GM18498 (cell line): ENCODE measurements around the gene KLLN.
"Not testable (repeated sequence)": the region's sequence is repeated elsewhere in the genome, so short reads cannot be mapped to it uniquely, and the experiment has no call there.

Experiments
- ATAC-seq: cut with Tn5 transposase; IDR thresholded peaks from one replicate; pipeline ENCODE4 v1.9.1; 2021; ENCODE audit warnings: mild to moderate bottlenecking, moderate library complexity; ENCODE audit not compliant: unreplicated experiment

Gene KLLN

DNA sequence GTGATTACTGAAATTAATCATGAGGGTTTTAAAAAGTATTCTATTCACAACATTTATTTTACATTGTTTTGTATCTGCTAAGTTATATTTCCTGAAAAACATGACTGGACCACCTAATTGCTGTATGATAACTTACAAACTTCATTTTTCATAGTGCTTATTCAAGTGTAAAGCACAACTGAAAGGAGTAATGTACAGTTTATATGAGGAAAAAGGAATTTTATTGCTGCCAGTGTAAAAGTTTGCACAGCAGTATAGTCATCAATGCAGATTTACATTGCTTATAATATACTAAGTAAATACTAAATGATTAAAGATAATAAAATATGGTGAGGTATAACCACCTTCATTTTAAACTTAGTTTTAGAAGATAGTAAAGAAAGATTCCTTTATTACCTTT, 4.1 kb upstream of the KLLN start:
- no peak for ATAC-seq

DNA sequence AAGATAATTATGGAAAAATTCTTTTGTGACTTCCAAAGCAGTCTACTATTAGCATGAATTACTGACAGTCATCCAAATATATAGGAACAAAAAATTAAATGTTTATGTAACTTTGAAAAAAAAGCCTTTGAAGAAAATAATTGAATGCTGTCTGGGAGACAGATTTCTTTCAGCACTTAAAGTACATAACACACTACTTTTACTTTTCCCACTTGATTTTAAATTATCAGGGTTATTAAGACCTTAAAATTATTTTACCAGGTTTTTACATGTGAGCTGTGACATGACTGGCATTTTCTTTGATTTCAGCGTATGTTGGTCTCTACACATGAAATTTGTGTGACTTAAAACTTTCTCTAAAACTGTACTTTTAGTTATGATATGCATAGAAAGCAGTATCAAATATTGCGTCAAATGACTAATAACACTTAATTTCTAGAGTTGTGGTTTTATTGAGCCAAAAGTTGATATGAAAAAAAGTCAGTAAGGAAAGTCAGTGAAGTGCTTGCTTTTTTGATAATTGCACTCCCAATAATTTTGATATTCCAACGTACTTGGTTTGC, 3.2 kb upstream of the KLLN start:
- ATAC-seq, result no peak

DNA sequence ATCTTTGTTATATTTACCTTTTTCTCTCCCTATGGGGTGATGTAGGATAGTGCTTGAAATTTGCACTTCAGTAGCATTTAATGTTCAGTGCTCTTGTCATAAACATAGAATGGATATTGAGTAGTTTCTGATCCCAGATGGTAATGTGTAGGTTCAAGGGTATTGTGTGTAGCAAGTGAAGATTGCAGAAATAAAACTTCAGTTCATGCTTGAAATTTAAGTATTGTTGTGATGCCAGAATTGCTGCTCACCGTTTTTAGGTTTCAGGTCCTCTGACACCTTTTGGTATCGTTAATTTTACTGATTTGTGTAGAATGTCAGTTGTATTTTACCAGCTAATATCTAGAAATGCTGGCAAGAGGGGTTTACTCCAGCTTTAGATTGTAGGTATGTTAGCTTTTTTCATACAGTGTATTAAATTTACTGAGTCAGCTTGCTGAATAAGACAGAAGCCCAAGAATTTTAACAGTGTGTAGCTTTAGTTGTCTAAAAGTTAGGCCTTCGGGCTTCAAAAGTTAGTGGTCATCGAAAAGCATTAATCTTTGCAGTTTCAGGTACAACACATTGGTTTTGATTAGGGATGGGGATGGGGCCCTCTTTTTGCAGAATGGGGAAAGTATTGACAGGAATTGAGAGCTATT, 2.0 kb upstream of the KLLN start:
- ATAC-seq, result no peak

DNA sequence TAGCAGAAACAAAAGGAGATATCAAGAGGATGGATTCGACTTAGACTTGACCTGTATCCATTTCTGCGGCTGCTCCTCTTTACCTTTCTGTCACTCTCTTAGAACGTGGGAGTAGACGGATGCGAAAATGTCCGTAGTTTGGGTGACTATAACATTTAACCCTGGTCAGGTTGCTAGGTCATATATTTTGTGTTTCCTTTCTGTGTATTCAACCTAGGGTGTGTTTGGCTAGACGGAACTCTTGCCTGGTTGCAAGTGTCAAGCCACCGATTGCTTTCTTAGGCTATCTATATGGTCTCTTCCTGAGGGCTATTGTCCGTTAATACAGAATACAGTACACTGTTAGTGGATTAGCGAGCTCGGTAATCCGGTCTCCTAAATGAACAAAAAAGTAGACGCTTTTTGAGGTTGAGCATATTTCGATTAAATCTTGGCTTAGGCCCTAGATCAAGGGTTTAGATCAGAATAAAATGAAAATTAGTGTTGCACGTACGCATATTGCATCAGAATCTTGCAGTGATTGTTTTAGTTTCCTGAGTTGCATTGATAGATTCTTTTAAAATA, 1.2 kb upstream of the KLLN start:
- no peak for ATAC-seq

DNA sequence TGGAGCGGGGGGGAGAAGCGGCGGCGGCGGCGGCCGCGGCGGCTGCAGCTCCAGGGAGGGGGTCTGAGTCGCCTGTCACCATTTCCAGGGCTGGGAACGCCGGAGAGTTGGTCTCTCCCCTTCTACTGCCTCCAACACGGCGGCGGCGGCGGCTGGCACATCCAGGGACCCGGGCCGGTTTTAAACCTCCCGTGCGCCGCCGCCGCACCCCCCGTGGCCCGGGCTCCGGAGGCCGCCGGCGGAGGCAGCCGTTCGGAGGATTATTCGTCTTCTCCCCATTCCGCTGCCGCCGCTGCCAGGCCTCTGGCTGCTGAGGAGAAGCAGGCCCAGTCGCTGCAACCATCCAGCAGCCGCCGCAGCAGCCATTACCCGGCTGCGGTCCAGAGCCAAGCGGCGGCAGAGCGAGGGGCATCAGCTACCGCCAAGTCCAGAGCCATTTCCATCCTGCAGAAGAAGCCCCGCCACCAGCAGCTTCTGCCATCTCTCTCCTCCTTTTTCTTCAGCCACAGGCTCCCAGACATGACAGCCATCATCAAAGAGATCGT, 690 bp upstream of the KLLN start:
- not testable (repeated sequence) for ATAC-seq

DNA sequence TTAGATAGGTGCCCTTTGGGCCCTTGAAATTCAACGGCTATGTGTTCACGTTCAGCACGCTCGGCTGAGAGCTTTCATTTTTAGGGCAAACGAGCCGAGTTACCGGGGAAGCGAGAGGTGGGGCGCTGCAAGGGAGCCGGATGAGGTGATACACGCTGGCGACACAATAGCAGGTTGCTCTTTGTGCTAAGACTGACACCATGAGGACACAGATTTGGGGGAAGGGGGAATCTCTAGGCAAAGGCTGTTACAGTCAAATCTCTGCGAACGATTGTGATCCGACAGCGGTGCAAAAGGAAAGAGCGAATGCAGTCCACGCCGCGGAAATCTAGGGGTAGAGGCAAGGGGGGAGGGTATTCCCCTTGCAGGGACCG, 667 bp downstream of the KLLN start:
- peak; percentile 23 for ATAC-seq

DNA sequence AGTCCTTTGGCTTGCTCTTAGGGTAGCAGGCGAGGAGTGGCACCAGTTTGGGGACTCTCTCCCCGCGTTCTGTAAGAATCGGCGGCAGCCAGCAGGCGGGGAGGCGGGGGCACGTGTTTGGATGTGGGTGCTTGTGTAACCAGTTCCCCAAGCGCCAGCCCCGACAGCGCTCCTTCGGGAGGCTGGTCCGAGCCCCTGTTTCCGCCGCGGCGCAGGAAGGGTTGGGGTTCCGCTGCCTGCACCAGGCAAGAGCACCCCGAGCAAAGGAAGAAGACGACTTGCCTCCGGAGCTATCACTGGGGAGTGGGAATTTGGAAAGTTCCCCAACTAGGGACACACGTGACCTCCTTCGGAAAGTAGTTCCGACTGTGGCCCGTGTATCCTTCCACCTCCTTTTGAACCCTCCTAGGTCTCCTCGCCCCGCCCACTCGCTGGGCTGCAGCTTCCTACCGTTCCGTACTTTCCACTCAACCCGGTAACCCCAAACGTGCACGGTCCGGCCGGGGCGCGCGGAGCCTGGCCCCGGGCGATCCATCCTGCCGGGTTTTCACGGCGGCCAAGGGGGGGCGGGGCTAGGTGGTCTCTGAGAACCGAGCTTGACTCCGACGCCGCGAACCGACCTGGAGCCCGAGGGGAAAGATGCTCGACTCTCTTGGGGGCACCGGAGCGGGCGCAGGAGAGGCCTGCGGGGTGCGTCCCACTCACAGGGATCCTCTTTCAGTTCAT, 1.2 kb downstream of the KLLN start:
- peak; percentile 56 for ATAC-seq

DNA sequence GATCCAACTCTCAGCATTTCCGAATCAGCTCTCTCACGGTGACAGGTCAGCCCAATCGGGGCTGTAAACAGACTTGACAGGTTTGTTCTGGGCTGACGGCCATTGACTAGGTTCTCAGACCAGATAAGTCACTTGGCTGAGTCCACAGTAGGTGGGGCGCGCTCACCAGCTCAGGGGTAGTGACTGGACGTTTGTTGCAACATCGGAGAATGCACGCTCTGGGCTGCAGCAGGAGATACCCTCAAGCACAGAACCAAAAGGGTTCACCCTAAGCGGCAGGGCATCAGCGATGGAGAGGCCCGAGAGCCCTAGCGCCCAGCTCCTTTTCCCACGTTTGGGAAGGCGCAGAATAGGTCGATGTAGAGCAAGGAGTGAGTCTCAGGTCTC, 1.8 kb downstream of the KLLN start:
- ATAC-seq, result peak; percentile 16

DNA sequence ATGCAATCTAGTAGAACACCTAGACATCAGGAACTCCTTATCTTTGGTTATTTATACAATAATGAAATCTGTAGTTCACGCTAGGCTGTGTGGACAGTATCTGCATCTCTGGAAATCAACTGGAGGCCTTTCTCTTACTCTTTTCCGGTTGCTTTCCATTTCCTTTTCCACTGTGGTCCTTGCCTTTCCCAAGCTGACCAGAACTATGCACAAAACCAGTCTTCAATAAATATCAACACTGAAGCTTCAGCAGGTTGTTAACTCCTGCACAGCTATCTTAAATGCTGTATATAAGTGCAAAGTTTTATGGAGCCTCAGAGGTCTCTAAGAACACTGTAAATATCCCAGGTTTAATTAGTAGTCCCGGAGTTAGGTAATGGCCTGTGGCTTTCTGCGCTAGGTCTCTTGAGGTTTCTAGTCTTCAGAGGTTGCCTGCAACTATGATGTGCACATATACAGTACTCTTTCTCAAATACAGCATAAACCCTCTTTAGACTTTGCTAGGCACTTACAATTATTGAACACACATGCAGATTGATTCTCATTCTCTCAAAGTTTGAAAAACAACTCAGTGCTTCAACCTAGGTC, 2.4 kb downstream of the KLLN start:
- no peak for ATAC-seq

DNA sequence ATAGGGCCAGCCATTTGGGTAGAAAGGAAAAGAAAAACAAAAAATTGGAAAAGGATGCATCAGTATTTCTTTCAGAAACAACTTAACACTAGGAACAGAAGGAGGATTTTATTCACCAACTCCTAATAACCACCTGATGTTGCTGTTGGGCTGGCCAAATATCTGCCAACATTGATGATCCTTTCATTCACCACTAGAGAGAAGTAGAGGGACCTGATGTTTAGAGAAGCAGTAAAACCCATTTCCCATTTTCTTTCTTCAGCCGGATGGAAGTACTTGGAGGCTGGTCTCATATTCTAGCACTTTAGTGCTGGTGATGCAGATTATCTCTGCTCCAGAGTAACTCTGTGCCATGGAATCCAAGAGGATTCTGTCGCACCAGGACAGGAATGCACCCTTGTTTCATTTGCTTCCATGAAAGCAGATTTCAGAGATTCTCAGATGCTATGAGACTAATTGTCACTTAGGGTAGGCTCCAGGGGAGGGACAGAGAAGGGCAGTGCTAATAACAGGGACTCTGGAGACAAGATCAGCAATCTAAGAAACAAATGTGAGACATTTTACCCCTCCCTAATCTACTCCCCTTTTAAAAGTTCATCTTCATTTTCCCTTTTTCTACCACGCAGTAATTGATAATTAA, 3.1 kb downstream of the KLLN start:
- ATAC-seq, result no peak

DNA sequence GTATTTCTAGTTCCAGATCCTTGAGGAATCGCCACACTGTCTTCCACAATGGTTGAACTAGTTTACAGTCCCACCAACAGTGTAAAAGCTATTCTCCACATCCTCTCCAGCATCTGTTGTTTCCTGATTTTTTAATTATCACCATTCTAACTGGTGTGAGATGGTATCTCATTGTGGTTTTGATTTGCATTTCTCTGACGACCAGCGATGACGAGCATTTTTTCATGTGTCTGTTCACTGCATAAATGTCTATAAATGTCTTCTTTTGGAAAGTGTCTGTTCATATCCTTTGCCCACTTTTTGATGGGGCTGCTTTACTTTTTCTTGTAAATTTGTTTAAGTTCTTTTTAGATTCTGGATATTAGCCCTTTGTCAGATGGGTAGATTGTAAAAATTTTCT, 7.7 kb downstream of the KLLN start:
- ATAC-seq, result not testable (repeated sequence)

DNA sequence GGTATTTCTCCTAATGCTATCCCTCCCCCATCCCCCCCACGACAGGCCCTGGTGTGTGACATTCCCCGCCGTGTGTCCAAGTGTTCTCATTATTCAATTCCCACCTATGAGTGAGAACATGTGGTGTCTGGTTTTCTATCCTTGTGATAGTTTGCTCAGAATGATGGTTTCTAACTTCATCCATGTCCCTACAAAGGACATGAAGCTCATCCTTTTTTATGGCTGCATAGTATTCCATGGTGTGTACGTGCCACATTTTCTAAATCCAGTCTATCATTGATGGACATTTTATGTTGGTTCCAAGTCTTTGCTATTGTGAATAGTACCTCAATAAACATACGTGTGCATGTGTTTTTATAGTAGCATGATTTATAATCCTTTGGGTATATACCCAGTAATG, 8.1 kb downstream of the KLLN start:
- not testable (repeated sequence) for ATAC-seq

DNA sequence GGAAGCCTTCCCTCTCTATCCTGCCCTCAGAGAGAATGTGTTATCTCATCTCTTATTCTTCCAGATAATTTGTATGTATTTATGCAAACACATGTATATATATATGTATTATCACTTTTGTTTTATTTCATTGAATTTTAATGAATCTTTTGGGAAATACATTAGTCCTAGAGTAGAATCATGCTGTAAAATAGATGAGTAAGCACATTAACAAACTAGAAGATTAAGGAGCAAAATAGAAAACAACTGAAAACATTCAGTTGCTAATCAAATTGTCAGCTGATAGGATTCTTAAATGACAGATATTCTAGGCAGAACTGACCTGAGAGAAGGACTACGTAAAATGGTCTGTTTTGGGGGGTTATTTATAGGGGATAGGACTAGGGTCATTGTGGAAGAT, 11.2 kb downstream of the KLLN start:
- no peak for ATAC-seq

DNA sequence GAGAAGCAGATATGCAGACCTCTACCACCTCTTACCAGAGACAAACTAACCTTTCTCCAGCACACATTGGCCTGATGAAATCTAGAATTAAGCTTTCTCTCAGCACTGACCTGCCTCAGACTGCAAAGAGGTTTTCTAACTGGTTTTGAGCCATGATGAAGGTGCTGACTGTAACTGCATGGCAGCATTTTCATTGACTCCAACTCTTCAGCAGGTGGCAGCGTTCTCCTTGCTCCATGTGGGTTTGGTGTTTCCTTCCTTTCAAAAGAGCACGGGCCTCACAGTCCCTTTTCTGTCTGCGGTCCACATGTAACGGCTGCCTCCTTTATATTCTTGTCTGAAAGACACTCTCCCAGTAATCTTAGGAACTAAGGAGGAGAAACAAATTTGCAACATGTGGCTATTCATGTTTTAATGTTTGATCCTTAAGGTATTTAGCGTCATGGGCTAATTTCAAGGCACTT, 12.6 kb downstream of the KLLN start:
- ATAC-seq, result no peak

DNA sequence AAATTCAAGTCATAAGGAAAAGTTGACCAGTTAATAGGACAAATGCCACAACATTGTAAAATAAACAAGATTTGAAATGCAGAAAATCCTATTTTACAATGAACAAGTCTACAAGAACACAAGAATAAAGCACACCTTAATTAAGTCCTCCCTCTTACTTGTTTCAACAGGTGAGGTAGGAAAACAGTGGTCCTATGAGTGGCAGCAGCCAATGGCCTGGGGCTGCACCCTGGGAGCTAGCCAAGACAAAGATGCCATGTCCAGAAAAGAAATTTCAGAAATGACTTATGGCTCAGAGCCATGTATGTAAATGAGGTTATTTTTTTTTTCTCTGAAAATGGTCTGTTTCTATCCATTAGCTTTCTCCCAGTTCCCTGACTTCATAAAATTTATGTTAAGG, 14.3 kb downstream of the KLLN start:
- ATAC-seq, result no peak

DNA sequence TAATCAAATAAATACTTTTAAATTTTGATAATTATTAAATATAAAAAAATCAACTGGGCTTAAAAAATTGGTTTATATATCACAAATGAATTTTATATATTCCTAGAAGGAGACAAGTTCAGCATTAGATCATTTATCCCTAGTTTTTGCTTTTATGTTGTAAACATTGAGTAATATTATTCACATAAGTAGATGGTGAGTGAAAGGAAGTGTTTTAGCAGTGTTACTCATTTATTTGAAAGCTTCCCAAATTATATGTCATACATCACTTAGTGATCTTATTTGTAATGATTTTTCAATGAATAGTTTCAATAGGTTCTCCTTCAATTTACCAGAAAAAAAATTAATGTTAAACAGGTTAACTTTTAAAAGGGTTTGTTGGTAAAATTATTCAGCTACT, 15.8 kb downstream of the KLLN start:
- no peak for ATAC-seq

DNA sequence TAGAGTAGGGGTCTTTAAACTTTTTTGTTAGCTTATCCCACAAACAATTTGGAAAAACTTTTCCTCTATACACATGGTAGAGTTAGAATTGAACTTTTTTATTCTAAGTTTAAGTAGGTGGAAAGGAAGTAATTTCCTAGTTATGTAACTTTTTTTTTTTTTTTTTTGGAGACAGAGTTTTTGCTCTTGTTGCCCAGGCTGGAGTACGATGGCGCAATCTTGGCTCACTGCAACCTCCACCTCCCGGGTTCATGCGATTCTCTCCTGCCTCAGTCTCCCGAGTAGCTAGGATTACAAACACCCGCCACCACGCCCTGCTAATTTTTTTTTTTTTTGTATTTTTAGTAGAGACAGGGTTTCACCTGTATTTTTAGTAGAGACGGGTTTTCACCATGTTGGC, 16.6 kb downstream of the KLLN start:
- ATAC-seq, result not testable (repeated sequence)

DNA sequence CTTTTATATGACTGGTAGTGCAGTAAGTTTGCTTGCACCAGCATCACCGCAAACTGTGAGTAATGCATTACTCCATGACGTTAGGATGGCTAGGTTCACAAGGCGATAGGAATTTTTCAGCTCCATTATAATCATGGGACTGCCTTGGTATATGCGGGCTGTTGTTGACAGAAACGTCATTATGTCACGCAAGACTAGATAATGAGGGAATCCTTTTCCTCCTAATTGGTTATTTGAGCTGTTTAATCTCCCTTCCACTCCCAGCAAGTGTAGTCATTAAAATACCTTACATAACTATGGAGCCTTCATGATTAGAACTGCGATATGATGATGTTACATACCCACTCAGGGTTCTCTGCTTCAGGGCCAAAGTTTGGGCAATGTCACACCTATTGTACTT, 17.3 kb downstream of the KLLN start:
- no peak for ATAC-seq

DNA sequence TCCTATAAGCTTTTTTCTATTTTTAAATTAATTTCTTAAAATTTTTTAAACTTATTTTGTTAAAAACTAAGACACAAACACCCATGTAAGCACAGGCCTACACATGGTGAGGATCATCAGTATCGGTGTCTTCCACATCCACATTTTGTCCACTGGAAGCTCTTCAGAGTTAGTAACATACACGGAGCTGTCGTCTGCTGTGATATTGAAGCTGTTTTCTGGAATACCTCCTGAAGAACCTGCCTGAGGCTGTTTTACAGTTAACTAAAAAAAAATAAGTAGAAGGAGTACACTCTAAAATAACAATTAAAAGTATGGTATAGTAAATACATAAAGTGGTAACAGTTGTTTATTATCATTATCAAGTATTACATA, 17.7 kb downstream of the KLLN start:
- ATAC-seq, result no peak

DNA sequence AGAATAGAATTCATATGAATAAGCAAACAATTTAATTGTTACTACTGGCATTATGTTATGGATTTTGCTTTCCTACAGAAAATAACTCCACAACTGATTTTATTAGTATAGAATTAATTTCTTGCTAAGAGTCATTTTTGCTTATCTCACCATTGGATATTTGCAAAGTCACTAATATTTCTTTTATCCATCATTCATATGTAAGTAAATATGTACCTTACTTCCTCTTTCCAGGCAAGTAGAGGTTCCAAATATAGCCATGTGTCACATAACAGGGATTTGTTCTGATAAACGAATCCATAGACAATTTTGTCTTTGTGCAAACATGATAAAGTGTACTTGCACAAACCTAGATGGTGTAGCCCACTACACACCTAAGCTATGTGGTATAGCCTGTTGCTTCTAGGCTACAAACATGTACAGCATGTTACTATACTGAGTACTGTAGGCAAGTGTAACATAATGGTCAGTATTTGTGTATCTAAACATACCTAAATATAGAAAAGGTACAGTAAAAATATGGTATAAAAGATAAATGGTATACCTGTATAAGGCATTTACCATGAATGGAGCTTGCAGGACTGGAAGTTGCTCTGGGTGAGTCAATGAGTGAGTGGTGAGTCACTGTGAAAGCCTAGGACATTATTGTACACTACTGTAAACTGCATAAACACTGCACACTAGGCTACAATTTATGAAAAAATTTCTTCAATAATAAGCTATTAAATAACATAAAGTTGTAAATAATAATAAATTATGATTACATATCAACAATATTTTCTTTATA, 18.3 kb downstream of the KLLN start:
- ATAC-seq, result no peak
